ENCODE measurements around the gene LSM14A.

- no peak for TF ChIP-seq CTCF (IDR thresholded peaks at IDR 0.05; ENCODE audit: low read length)
- TF ChIP-seq EZH2phosphoT487 (IDR thresholded peaks at IDR 0.05; ENCODE audit: low read length), result no peak
- TF ChIP-seq EZH2 (optimal IDR thresholded peaks at IDR 0.05; ENCODE audit: low read depth, low read length), result no peak
These were observed 72.5 kb downstream of the LSM14A start for GRCh38 chr19:34244611-34245299.

All from MM.1S (cell line).